Measurements from ENCODE around the gene RBMS2.

GRCh38 chr12:56484566-56484965 lies 37.1 kb upstream of the RBMS2 start:
- no peak for TF ChIP-seq CTCF (IDR thresholded peaks at IDR 0.05)
- no peak for TF ChIP-seq POLR2A (IDR thresholded peaks at IDR 0.05)
